T-helper 17 cell (primary cell): Measurements from ENCODE around the gene CLCF1. TPM values are rescaled to one million over a fixed set of nuclear protein-coding genes. Genes with fewer than 3 reads are reported as not detected.

Source experiments
- ATAC-seq: fragments of 150-1000 bp; cut with Tn5 transposase; 2 replicates; pipeline ENCODE4 v1.10.0; 2021; ENCODE audit warnings: mild to moderate bottlenecking, moderate library complexity
- DNase-seq, 3 donors: peaks; one replicate each; pipeline versions ENCODE4 v3.0.0 to v3.0.0-alpha.2; 2020 to 2021
- H3K9me3 ChIP-seq: one replicate; pipeline ENCODE4 v1.7.0; 2013; ENCODE audit warnings: low read length, mild to moderate bottlenecking; ENCODE audit not compliant: control insufficient read depth, poor library complexity, severe bottlenecking
- H3K27ac Mint-ChIP-seq: one replicate; pipeline ENCODE4 v1.8.0; 2022; ENCODE audit warnings: mild to moderate bottlenecking, moderate library complexity, mixed read lengths
- H3K27me3 Mint-ChIP-seq: one replicate; pipeline ENCODE4 v1.8.0; 2022; ENCODE audit warnings: mixed read lengths
- H3K36me3 Mint-ChIP-seq: one replicate; pipeline ENCODE4 v1.8.0; 2022; ENCODE audit warnings: low read depth, mixed read lengths
- H3K4me1 Mint-ChIP-seq: one replicate; pipeline ENCODE4 v1.8.0; 2022; ENCODE audit warnings: mild to moderate bottlenecking, mixed read lengths
- H3K4me3 Mint-ChIP-seq: one replicate; pipeline ENCODE4 v1.8.0; 2022; ENCODE audit warnings: mild to moderate bottlenecking, moderate library complexity, mixed read lengths
- total RNA-seq, 4 donors: library from RNA in 2 of 4; stranded (reverse) in 2 of 4; gene quantifications; one replicate each; pipeline ENCODE4 v1.2.3 and lab custom pipeline; 2022 to 2026

Gene CLCF1
- total RNA-seq, 2 donors from 2014 or later, result 7.3 to 7.5 TPM

GRCh38 chr11:67364783-67365722 lies 8.3 kb downstream of the CLCF1 start:
- peaks cover 7% of the 10 kb centered on the region for H3K36me3 Mint-ChIP-seq
- peak overlapping the region; percentile 84 for H3K27ac Mint-ChIP-seq
- ATAC-seq (no peak), DNase-seq (no peak)
- peak overlapping the region; percentile 57 for H3K4me3 Mint-ChIP-seq
- H3K27me3 Mint-ChIP-seq, result no peaks in the 10 kb centered on the region
- peaks cover 74% of the 10 kb centered on the region for H3K4me1 Mint-ChIP-seq
- no peaks in the 10 kb centered on the region for H3K9me3 ChIP-seq

DNA sequence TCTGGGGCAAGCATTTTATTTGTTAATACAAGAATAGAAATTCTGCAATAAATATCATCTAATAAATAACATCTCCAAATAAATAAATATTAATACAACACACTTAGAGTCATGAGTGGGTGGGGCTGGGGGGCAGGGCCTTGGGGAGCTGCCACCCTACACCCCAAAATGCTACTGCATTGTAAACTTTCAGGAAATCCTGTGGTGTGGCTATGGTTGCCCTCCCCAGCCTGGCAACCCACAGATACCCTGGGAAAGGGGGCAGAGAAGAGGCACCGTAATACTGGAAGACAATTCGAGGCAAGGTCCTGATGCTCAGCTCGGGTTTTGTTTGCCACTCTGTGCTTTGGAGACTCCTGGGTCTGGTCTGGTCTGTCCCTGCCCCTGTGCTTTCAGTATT lies 9.2 kb downstream of the CLCF1 start:
- ATAC-seq, result peak; percentile 75
- Mint-ChIP-seq H3K36me3 (peaks cover 7% of the 10 kb centered on the region), H3K27ac (peak overlapping the region; percentile 84), H3K4me3 (peak overlapping the region; percentile 57), H3K27me3 (no peaks in the 10 kb centered on the region), H3K4me1 (peaks cover 66% of the 10 kb centered on the region)
- DNase-seq, result no peak
- no peaks in the 10 kb centered on the region for H3K9me3 ChIP-seq

DNA sequence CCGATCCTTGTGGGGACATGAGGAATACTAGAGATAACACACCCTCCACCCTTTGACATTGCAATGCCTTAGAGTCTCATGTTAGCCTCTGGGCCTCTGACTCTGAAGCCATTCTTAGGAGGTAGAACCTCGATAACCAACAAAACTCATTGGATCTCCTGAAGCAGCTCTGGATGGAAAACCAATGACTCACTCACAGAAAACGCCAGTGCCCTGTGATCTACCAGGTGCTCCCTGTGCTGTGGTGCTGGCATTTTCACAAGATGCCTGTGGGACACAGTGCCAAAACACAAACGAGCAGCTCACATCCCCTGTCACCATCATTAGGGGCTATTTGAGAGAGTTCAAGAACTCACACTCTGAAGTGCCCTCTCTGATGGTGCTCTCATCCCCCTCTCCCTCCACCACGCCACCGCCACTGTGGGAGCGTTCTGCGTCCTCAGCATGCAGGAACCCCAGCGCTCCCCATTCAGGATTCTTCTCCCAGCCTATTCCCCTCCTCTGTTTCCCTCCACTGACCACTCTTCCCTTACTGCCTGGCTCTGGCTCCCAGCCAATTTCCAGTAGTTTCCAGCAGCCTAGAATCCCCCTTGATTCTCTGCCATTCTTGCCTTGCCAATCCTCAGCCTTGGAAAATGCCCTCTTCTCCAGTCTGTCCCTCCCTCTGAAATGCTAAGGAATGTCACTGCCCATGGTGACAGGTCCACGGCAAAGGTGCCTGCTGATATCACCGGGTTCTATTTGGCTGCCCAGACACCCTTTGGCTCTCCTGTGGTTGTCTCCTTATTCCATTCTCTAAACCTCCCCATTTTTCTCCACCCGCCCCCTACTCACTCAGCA lies 15.3 kb downstream of the CLCF1 start:
- ATAC-seq (no peak), DNase-seq (no peak)
- H3K36me3 Mint-ChIP-seq, result no peaks in the 10 kb centered on the region
- H3K4me3 Mint-ChIP-seq, result no peak overlapping the region
- H3K27me3 Mint-ChIP-seq, result no peaks in the 10 kb centered on the region
- peaks cover 48% of the 10 kb centered on the region for H3K4me1 Mint-ChIP-seq
- H3K9me3 ChIP-seq, result no peaks in the 10 kb centered on the region
- H3K27ac Mint-ChIP-seq, result peak overlapping the region; percentile 53

DNA sequence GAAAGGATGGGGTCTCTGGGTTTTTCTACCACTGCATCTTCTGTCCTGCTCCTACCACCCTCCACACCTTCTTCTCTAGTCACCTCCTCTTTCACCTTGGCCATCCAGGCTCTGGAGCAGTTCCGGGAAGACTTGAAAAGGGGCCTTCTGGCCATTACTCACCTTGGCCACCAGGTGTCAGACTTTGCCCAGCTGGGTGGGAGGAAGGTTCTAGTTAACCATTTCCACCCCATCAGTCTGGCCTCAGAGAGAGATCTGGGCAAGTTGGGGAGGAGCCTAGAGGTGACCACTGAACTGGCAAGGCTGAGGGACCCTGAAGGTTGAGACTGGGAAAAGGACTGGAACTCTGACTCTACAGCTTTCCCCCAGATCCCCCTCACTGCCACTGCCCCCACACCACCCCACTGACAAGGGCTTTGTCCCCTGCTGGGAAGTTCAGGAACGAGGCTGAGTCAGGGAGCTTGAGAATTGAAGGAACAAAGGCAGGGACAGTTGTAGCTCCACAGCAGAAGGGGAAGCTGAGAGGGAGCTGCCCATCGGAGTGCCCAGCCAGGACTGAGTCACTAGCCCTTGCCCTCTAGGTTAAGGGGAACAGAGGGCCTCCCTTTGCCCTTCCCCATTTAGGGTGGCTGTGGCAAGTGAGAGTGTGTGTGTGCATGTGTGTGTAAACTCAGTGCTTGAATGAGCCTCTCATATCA lies 16.4 kb downstream of the CLCF1 start:
- peak overlapping the region; percentile 94 for H3K27ac Mint-ChIP-seq
- peak overlapping the region; percentile 88 for H3K4me3 Mint-ChIP-seq
- H3K4me1 Mint-ChIP-seq, result peaks cover 44% of the 10 kb centered on the region
- peak; percentile 46 to 61 (median 57) for DNase-seq
- no peak for ATAC-seq
- no peaks in the 10 kb centered on the region for H3K9me3 ChIP-seq
- H3K27me3 Mint-ChIP-seq, result no peaks in the 10 kb centered on the region
- no peaks in the 10 kb centered on the region for H3K36me3 Mint-ChIP-seq

- H3K9me3 ChIP-seq, result no peaks in the 10 kb centered on the region
- Mint-ChIP-seq H3K4me1 (peaks cover 41% of the 10 kb centered on the region), H3K27ac (peak overlapping the region; percentile 94), H3K36me3 (no peaks in the 10 kb centered on the region), H3K4me3 (peak overlapping the region; percentile 88), H3K27me3 (no peaks in the 10 kb centered on the region)
- no peak for ATAC-seq
- DNase-seq, result no peak
Measured at GRCh38 chr11:67356387-67356863, 17.0 kb downstream of the CLCF1 start.

GRCh38 chr11:67355794-67356386 lies 17.5 kb downstream of the CLCF1 start:
- peaks cover 43% of the 10 kb centered on the region for H3K4me1 Mint-ChIP-seq
- DNase-seq (no peak), ATAC-seq (no peak)
- H3K27ac Mint-ChIP-seq, result no peak overlapping the region
- no peaks in the 10 kb centered on the region for H3K27me3 Mint-ChIP-seq
- no peaks in the 10 kb centered on the region for H3K36me3 Mint-ChIP-seq
- no peaks in the 10 kb centered on the region for H3K9me3 ChIP-seq
- no peak overlapping the region for H3K4me3 Mint-ChIP-seq

GRCh38 chr11:67355023-67355793 lies 18.2 kb downstream of the CLCF1 start:
- Mint-ChIP-seq H3K36me3 (no peaks in the 10 kb centered on the region), H3K4me3 (no peak overlapping the region), H3K27ac (peak overlapping the region; percentile 97), H3K27me3 (no peaks in the 10 kb centered on the region), H3K4me1 (peaks cover 43% of the 10 kb centered on the region)
- H3K9me3 ChIP-seq, result no peaks in the 10 kb centered on the region
- no peak for ATAC-seq
- DNase-seq, result no peak

- ATAC-seq (no peak), DNase-seq (no peak)
- peaks cover 50% of the 10 kb centered on the region for H3K4me1 Mint-ChIP-seq
- H3K27me3 Mint-ChIP-seq, result no peaks in the 10 kb centered on the region
- no peaks in the 10 kb centered on the region for H3K36me3 Mint-ChIP-seq
- no peaks in the 10 kb centered on the region for H3K9me3 ChIP-seq
- H3K27ac Mint-ChIP-seq, result peak overlapping the region; percentile 97
- peak overlapping the region; percentile 98 for H3K4me3 Mint-ChIP-seq
Measured at GRCh38 chr11:67354075-67355022, 19.0 kb downstream of the CLCF1 start.

- H3K9me3 ChIP-seq, result no peaks in the 10 kb centered on the region
- peak within 1 kb of the TSS; percentile 98 for H3K4me3 Mint-ChIP-seq
- H3K27me3 Mint-ChIP-seq, result no peaks in the 10 kb centered on the region
- ATAC-seq (peak; percentile 90), DNase-seq (peak; percentile 92 to 95 (median 94))
- peaks cover 57% of the 10 kb centered on the region for H3K4me1 Mint-ChIP-seq
- H3K27ac Mint-ChIP-seq, result peak within 1 kb of the TSS; percentile 97
- no peaks in the 10 kb centered on the region for H3K36me3 Mint-ChIP-seq
Measured at GRCh38 chr11:67353317-67354074, 19.9 kb downstream of the CLCF1 start, which contains the start of gene POLD4. Gene POLD4 (minus strand): TSS chr11:67353546. CDS start chr11:67353399, 147 bp downstream.

GRCh38 chr11:67352546-67353316 lies 20.7 kb downstream of the CLCF1 start:
- peak in 2 of 3 donors; percentile 45 for DNase-seq

More at GRCh38 chr11:67352546-67353316, 20.7 kb downstream of the CLCF1 start:
- Mint-ChIP-seq H3K4me3 (peak overlapping the region; percentile 98), H3K27me3 (no peaks in the 10 kb centered on the region), H3K27ac (peak overlapping the region; percentile 97), H3K4me1 (peaks cover 51% of the 10 kb centered on the region), H3K36me3 (no peaks in the 10 kb centered on the region)
- H3K9me3 ChIP-seq, result no peaks in the 10 kb centered on the region
- ATAC-seq, result peak; percentile 63
